Measurements from ENCODE around the gene AMT.
"Not testable (repeated sequence)": the region's sequence is repeated elsewhere in the genome, so short reads cannot be mapped to it uniquely, and the experiment has no call there.

Gene AMT

GRCh38 chr3:49421890-49422378 lies 339 bp downstream of the AMT start:
- DNase-seq, result no peak

- DNase-seq, result no peak
These were observed 4.7 kb downstream of the AMT start for GRCh38 chr3:49417516-49418120.

GRCh38 chr3:49416867-49417266 lies 5.4 kb downstream of the AMT start:
- DNase-seq, result no peak

- DNase-seq, result peak; percentile 59
These were observed 6.2 kb downstream of the AMT start for GRCh38 chr3:49415931-49416601.

GRCh38 chr3:49414753-49415152 lies 7.5 kb downstream of the AMT start:
- no peak for DNase-seq

GRCh38 chr3:49413338-49413734 lies 8.9 kb downstream of the AMT start:
- DNase-seq, result no peak

GRCh38 chr3:49412632-49413337 lies 9.5 kb downstream of the AMT start:
- DNase-seq, result no peak

- peak; percentile 99 for DNase-seq
These were observed 10.2 kb downstream of the AMT start, which contains the start of the genes RHOA and TCTA for GRCh38 chr3:49411968-49412631. Gene RHOA (minus strand): TSS chr3:49411976. CDS start chr3:49375589, 36,387 bp downstream. Gene TCTA (plus strand): TSS chr3:49412423. CDS start chr3:49412427, 4 bp downstream.

- DNase-seq, result peak; percentile 52
These were observed 10.7 kb downstream of the AMT start for GRCh38 chr3:49411535-49411967.

GRCh38 chr3:49410846-49411534 lies 11.3 kb downstream of the AMT start:
- no peak for DNase-seq

- DNase-seq, result no peak
These were observed 12.0 kb downstream of the AMT start for GRCh38 chr3:49410066-49410845.

- no peak for DNase-seq
These were observed 15.4 kb downstream of the AMT start for GRCh38 chr3:49406571-49407565.

GRCh38 chr3:49405570-49405969 lies 16.7 kb downstream of the AMT start:
- not testable (repeated sequence) for DNase-seq

- no peak for DNase-seq
These were observed 18.4 kb downstream of the AMT start for GRCh38 chr3:49403891-49404290.

- no peak for DNase-seq
These were observed 20.5 kb downstream of the AMT start for GRCh38 chr3:49401766-49402165.

GRCh38 chr3:49399461-49399860 lies 22.8 kb downstream of the AMT start:
- DNase-seq, result no peak

- no peak for DNase-seq
These were observed 24.8 kb downstream of the AMT start for GRCh38 chr3:49397470-49397869.

- DNase-seq, result not testable (repeated sequence)
These were observed 31.0 kb downstream of the AMT start for GRCh38 chr3:49391310-49391709.

GRCh38 chr3:49389297-49389696 lies 33.0 kb downstream of the AMT start:
- no peak for DNase-seq

GRCh38 chr3:49388289-49388820 lies 33.9 kb downstream of the AMT start:
- DNase-seq, result no peak
